Vagina (tissue), 2 donors: ENCODE results near the gene PIMREG.

ENCODE experiments used
- CTCF ChIP-seq, 3 experiments: fragments of 450-650 bp in 2 of 3; fragments of 200-600 bp in 1 of 3; sonication (generic) in 1 of 3; IDR thresholded peaks; one replicate each; pipeline ENCODE4 v1.5.1; 2017 to 2019; ENCODE audit warnings: antibody characterized with exemption in 3 of 3, mild to moderate bottlenecking in 2 of 3, moderate library complexity in 2 of 3
- POLR2A ChIP-seq, 2 donors: fragments of 450-650 bp; IDR thresholded peaks; one replicate each; pipeline ENCODE4 v1.6.1; 2017; ENCODE audit warnings: antibody characterized with exemption in 2 of 2, mild to moderate bottlenecking in 2 of 2, moderate library complexity in 2 of 2
- POLR2AphosphoS5 ChIP-seq, 2 donors: sonication (generic); formaldehyde crosslinking; IDR thresholded peaks; one replicate each; pipeline ENCODE4 v1.9.0; 2017; ENCODE audit warnings: antibody characterized with exemption in 2 of 2, mild to moderate bottlenecking in 2 of 2, low read depth in 1 of 2; ENCODE audit not compliant: insufficient read depth in 1 of 2

DNA sequence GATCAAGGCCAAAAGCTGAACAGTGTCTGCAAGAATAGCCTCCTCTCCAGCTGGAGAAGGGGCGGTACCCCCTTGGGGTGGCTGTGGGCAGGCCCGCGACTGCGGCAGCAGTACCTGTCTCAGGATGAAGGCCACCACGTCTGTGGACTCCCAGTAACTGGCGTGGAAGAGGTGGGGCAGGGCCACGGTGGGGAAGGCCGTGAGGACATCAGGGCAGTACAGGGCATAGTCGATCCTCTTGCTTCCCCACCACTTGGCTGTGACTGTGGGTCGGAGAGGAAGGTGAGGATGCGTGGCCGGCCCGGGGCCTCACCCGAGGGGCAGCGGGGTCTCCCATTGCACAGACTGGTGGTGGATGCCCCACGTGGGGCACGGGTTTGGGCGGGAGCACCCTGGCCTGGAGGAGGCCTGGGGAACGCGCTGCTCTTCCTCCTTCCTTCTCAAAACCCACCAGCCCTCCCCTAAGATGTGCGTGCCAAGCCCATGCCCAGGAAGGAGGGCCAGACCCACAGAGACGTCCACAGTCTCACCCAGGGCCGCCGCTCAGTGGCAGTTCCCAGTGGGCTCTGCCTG lies 26.0 kb downstream of the PIMREG start:
- TF ChIP-seq CTCF (IDR thresholded peaks at IDR 0.05) (no peak), POLR2A (IDR thresholded peaks at IDR 0.05) (no peak), POLR2AphosphoS5 (IDR thresholded peaks at IDR 0.05; ENCODE audit: insufficient read depth in 1 of 2, low read depth in 1 of 2) (no peak)
